H1 (cell line): ENCODE results near the gene CDK13.

Experiments used
- CHD1 ChIP-seq: IDR thresholded peaks from 2 replicates; pipeline ENCODE4 v1.6.1; 2012; ENCODE audit warnings: low read depth, low read length, improper control_type of control experiment
- EP300 ChIP-seq, 2 experiments: IDR thresholded peaks; 1 replicate in 1 of 2; 2 replicates in 1 of 2; pipeline ENCODE4 v1.6.1; 2011 to 2012; ENCODE audit warnings: low read depth in 2 of 2, low read length in 2 of 2, mild to moderate bottlenecking in 2 of 2, borderline replicate concordance in 1 of 2, inconsistent platforms in 1 of 2, moderate library complexity in 1 of 2
- EZH2 ChIP-seq: fragments of 200-600 bp; sonication (generic); IDR thresholded peaks from 2 replicates; pipeline ENCODE4 v1.7.1; 2012; ENCODE audit warnings: low read depth, mild to moderate bottlenecking, moderate library complexity, low read length, inconsistent platforms; ENCODE audit not compliant: severe bottlenecking
- FOSL1 ChIP-seq: IDR thresholded peaks from 2 replicates; pipeline ENCODE4 v1.6.1; 2011; ENCODE audit warnings: mild to moderate bottlenecking, low read depth, low read length, moderate library complexity; ENCODE audit not compliant: insufficient read depth
- HDAC6 ChIP-seq: IDR thresholded peaks from one replicate; pipeline ENCODE4 v1.7.1; 2012; ENCODE audit warnings: low read depth, mild to moderate bottlenecking, inconsistent platforms, low read length, moderate library complexity
- RAD21 ChIP-seq, 2 experiments: IDR thresholded peaks in 1 of 2; conservative IDR thresholded peaks in 1 of 2; 2 replicates each; pipeline ENCODE4 v1.6.1; 2011; ENCODE audit warnings: low read depth in 2 of 2, low read length in 2 of 2, improper control_type of control experiment in 1 of 2, inconsistent platforms in 1 of 2, mild to moderate bottlenecking in 1 of 2, moderate library complexity in 1 of 2
- RFX5 ChIP-seq: IDR thresholded peaks from 2 replicates; pipeline ENCODE4 v1.6.1; 2011; ENCODE audit warnings: low read depth, low read length, improper control_type of control experiment, borderline replicate concordance
- RNF2 ChIP-seq: fragments of 200-900, 300-1000 bp; sonication (generic); IDR thresholded peaks from 2 replicates; pipeline ENCODE4 v1.7.1; 2016; ENCODE audit warnings: borderline replicate concordance, low read depth, mild to moderate bottlenecking, antibody characterized with exemption, low read length; ENCODE audit not compliant: poor library complexity, severe bottlenecking; ENCODE audit errors: missing control alignments
- TEAD4 ChIP-seq: IDR thresholded peaks from 2 replicates; pipeline ENCODE4 v1.6.1; 2012; ENCODE audit warnings: low read depth, low read length, inconsistent platforms, mixed read lengths
- TF ChIP-seq, protein P1 (sequence below): IDR thresholded peaks from 2 replicates; pipeline ENCODE4 v1.6.1; 2011; ENCODE audit warnings: low read length, improper control_type of control experiment
- TF ChIP-seq, protein P2 (sequence below), 3 experiments: IDR thresholded peaks; 1 replicate in 2 of 3; 2 replicates in 1 of 3; pipeline versions ENCODE4 v1.5.1 to v1.6.1; 2011; ENCODE audit warnings: low read length in 3 of 3, mild to moderate bottlenecking in 3 of 3, inconsistent platforms in 2 of 3, low read depth in 1 of 3, moderate library complexity in 1 of 3; ENCODE audit not compliant: insufficient read depth in 1 of 3; ENCODE audit errors: control extremely low read depth in 1 of 3

DNA sequence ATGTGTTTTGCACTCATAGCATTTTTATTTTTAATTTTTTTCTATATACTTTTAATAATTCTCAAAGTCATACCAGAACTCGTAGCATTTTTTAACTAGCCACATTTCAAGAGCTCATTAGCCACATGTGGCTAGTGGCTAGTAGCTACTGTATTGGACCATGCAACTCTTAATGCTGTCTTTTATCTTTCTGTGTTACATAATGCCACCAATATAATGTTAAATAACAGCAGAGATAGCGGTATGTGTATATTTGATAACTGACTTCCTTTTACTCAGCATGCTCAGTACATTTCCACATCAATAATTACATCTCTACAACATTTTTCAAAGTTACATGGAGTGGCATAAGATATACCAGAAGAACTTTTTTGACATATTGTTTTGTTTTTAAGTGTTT, 91.4 kb downstream of the CDK13 start:
- TF ChIP-seq TEAD4, result no peak
- no peak for TF ChIP-seq HDAC6
- TF ChIP-seq, protein P1, sequence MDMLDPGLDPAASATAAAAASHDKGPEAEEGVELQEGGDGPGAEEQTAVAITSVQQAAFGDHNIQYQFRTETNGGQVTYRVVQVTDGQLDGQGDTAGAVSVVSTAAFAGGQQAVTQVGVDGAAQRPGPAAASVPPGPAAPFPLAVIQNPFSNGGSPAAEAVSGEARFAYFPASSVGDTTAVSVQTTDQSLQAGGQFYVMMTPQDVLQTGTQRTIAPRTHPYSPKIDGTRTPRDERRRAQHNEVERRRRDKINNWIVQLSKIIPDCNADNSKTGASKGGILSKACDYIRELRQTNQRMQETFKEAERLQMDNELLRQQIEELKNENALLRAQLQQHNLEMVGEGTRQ, result no peak
- TF ChIP-seq RAD21 (IDR thresholded peaks at IDR 0.05 in 1 of 2, conservative IDR thresholded peaks at IDR 0.05 in 1 of 2; ENCODE audit: low read depth in 2 of 2, low read length in 2 of 2), result no peak
- TF ChIP-seq, protein P2, sequence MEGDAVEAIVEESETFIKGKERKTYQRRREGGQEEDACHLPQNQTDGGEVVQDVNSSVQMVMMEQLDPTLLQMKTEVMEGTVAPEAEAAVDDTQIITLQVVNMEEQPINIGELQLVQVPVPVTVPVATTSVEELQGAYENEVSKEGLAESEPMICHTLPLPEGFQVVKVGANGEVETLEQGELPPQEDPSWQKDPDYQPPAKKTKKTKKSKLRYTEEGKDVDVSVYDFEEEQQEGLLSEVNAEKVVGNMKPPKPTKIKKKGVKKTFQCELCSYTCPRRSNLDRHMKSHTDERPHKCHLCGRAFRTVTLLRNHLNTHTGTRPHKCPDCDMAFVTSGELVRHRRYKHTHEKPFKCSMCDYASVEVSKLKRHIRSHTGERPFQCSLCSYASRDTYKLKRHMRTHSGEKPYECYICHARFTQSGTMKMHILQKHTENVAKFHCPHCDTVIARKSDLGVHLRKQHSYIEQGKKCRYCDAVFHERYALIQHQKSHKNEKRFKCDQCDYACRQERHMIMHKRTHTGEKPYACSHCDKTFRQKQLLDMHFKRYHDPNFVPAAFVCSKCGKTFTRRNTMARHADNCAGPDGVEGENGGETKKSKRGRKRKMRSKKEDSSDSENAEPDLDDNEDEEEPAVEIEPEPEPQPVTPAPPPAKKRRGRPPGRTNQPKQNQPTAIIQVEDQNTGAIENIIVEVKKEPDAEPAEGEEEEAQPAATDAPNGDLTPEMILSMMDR (IDR thresholded peaks at IDR 0.05; ENCODE audit: control extremely low read depth in 1 of 3, insufficient read depth in 1 of 3, low read depth in 1 of 3, low read length in 3 of 3), result no peak
- TF ChIP-seq CHD1, result no peak
- no peak for TF ChIP-seq RFX5
- no peak for TF ChIP-seq EZH2
- TF ChIP-seq FOSL1, result no peak
- TF ChIP-seq EP300 (IDR thresholded peaks at IDR 0.05; ENCODE audit: borderline replicate concordance in 1 of 2, low read depth in 2 of 2, low read length in 2 of 2), result no peak
- TF ChIP-seq RNF2, result no peak
